ENCODE data around the gene CCDC15.
"Not testable (repeated sequence)": the region's sequence is repeated elsewhere in the genome, so short reads cannot be mapped to it uniquely, and the experiment has no call there.

CCDC15 gene

GRCh38 chr11:124943254-124943616, 10.8 kb upstream of the CCDC15 start:
- no peak for DNase-seq

GRCh38 chr11:124943741-124944140, 10.3 kb upstream of the CCDC15 start:
- no peak for DNase-seq

GRCh38 chr11:124944565-124944964, 9.4 kb upstream of the CCDC15 start:
- no peak for DNase-seq

- DNase-seq: no peak
These were observed 8.2 kb upstream of the CCDC15 start for GRCh38 chr11:124945826-124946225.

GRCh38 chr11:124946735-124947141, 7.3 kb upstream of the CCDC15 start:
- no peak for DNase-seq

- no peak for DNase-seq
These were observed 3.2 kb upstream of the CCDC15 start for GRCh38 chr11:124950601-124951330.

GRCh38 chr11:124951341-124951740, 2.7 kb upstream of the CCDC15 start:
- DNase-seq: no peak

GRCh38 chr11:124954590-124954955, 571 bp downstream of the CCDC15 start:
- DNase-seq: no peak

GRCh38 chr11:124955035-124955434, 1.0 kb downstream of the CCDC15 start:
- no peak for DNase-seq

- DNase-seq: peak; percentile 57
These were observed 8.1 kb downstream of the CCDC15 start for GRCh38 chr11:124961972-124962609.

- not testable (repeated sequence) for DNase-seq
These were observed 14.2 kb downstream of the CCDC15 start for GRCh38 chr11:124968197-124968596.

GRCh38 chr11:124970925-124971324, 16.9 kb downstream of the CCDC15 start:
- no peak for DNase-seq

- DNase-seq: no peak
These were observed 17.8 kb downstream of the CCDC15 start for GRCh38 chr11:124971810-124972209.

GRCh38 chr11:124976531-124976930, 22.5 kb downstream of the CCDC15 start:
- DNase-seq: no peak

- no peak for DNase-seq
These were observed 23.0 kb downstream of the CCDC15 start for GRCh38 chr11:124977006-124977405.

GRCh38 chr11:124978316-124978715, 24.3 kb downstream of the CCDC15 start:
- DNase-seq: no peak

- no peak for DNase-seq
These were observed 28.0 kb downstream of the CCDC15 start for GRCh38 chr11:124982043-124982442.

- DNase-seq: no peak
These were observed 29.9 kb downstream of the CCDC15 start for GRCh38 chr11:124983674-124984511.

GRCh38 chr11:124984512-124984854, 30.5 kb downstream of the CCDC15 start:
- no peak for DNase-seq

- no peak for DNase-seq
These were observed 33.1 kb downstream of the CCDC15 start for GRCh38 chr11:124987096-124987495.

- DNase-seq: no peak
These were observed 34.1 kb downstream of the CCDC15 start for GRCh38 chr11:124988063-124988462.

GRCh38 chr11:125001079-125001778, 47.2 kb downstream of the CCDC15 start:
- DNase-seq: no peak

- no peak for DNase-seq
These were observed 47.8 kb downstream of the CCDC15 start for GRCh38 chr11:125001849-125002248.
